NCI-H526 treated with DMSO at 0.1 percent for 48 hours (cell line): ENCODE data around the gene ESYT2.

ENCODE experiments used
- DNase-seq: peaks from one replicate; lab custom pipeline; 2025; lab: John Stamatoyannopoulos, UW

ESYT2 gene

GRCh38 chr7:158743219-158743618, 86.1 kb downstream of the ESYT2 start:
- DNase-seq: no peak

DNA sequence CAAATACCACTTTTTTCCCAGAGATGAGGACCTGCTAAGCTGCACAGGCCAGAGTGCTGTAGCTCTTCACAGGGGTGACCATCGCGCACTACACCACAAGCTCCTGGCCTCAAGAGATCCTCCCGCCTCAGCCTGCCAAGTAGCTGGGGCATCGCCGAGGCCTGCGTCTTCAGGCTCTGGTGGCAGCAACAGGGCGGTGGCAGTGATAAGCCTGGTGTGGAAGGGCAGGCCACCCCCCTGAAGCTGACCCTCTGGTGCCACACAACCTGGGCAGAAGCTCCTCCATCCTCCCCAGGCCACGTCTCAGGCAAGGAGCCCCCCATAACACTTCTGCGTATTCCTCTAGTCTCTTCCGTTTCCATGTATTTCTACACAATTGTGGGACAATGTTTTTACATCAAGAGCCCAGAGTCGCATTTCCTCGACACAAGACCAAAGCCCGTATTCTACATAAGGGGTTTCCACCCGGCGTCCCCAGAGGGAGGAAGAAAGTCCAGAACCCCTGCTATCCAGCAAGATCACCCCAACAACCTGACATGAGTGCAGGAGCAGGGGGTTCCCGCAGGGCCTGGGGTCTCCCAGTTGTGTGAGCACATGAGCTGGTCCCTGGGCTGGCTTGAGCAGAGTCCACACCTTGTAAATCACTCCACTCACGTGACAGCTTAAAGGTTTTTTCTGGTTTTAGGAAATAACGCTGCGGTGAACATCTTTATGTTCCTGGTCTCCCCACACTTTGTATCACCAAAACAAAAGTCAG, 87.1 kb downstream of the ESYT2 start:
- no peak for DNase-seq

DNA sequence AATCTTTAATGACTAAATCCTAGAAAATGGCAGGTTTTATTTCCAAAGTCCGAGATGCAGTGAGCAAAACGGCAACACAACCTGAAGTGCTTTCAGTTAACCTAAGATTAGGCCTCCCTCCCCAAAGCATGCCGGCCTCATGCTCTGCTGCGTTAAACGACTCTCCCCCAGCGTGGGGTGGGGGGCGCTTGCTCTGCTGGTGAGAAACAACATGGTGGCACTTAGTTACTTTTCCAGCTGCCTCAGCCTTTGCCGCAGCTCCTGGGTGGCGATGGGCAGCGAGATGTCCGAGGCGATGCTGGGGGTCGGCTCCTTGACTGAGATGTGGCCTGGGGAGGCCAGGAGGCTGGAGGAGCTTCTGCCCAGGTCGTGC, 88.0 kb downstream of the ESYT2 start:
- no peak for DNase-seq

DNA sequence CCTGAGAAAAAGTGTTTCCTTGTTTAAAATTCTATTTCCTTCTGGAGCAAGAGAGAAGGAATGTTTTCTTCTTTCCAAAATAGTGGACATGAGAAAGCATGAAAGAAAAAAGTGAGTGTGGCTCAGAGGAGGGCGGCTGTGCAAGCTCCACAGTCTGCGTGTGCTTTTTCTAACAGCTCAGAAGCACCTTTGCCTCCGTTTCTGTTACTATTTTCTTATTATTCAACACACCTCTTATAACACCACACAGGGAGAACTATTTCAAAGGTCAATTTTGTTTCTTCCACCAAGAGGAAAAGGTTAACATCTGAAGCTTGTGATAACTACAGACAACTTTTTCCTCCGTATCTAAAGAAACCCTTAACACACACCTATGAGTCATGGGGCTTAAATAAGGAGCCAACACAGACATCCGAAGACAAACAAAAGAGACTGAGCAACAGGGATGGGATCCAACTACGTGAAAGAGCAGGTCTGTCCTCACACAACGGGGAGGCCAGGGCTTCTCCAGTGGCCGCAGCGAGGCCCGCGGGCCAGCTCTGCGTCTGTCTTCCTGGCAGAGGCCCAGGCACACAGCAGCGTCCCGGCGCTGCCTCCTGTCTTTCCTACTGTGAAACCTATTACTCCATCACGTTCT, 88.5 kb downstream of the ESYT2 start:
- DNase-seq: no peak

GRCh38 chr7:158740013-158740656, 89.2 kb downstream of the ESYT2 start:
- no peak for DNase-seq

DNA sequence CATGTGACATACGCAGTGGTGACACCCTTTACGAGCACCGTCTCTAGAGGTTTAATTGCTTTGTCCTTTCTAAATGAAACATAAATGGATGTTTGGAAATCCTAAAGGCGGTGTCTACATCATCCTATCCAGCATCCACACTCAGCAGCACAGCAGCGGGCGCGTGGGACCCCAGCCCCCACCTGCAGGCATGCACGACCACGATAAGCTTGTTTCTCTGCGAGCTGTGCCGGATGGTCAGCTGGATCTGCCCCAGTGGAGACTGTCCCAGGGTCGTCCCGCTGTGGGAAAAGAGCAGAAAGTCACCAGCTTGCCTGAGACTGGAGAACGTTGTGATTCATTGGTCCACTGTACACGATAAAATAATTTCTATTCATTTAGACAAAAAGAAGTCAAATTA, 90.5 kb downstream of the ESYT2 start:
- DNase-seq: no peak

- DNase-seq: no peak
These were observed 92.1 kb downstream of the ESYT2 start for GRCh38 chr7:158737064-158737695.

GRCh38 chr7:158735935-158736334, 93.4 kb downstream of the ESYT2 start:
- no peak for DNase-seq

- DNase-seq: no peak
These were observed 94.4 kb downstream of the ESYT2 start for GRCh38 chr7:158734861-158735260.

- no peak for DNase-seq
These were observed 95.4 kb downstream of the ESYT2 start for GRCh38 chr7:158733775-158734494.

DNA sequence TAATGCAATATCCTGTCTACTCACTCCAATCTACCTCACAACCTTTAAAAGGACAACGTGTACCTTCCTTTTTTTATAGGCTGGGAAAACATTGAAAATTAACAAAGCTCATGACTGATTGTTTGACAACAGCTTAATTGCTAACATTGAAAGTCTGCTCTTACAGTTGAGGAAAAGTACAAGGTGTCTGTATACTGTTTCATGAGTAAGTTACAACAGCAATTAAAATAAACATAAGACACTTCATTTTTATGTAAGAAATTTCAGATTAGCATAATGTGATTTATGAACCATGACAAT, 96.1 kb downstream of the ESYT2 start:
- DNase-seq: no peak

DNA sequence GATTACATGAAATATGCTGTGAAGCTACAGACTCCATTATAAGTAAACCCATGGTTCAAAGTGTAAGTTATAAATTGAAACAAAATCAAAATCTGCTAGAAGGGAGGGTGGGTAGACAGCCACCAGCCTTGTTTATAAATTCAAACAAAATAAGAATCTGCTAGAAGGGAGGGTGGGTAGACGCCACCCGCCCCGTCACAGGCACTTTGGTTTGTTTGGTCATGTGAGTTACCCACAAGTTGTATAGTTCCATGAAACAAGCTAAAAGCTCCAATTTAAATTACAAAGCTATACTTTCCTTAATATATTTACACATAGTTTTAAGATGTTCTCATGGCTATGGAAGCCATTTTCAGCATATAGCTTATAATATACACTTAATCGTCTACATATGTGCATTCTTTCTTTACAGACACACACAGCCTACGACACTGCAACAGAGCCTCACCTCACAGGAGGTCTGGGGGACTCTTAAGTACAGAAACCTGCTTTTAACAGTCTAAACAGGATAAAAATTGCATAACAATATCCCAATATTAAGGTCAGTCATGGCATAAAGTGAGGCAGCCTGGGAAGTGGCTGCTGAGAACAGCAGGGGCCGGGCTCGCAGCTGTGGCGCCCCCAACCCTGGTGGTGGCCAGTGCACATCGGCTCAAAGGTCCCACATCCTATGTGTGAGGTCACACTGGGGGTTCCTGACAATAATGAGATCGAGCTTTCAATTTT, 96.7 kb downstream of the ESYT2 start:
- DNase-seq: no peak

GRCh38 chr7:158731761-158732160, 97.5 kb downstream of the ESYT2 start:
- no peak for DNase-seq

- no peak for DNase-seq
These were observed 98.6 kb downstream of the ESYT2 start for GRCh38 chr7:158730383-158731346.

DNA sequence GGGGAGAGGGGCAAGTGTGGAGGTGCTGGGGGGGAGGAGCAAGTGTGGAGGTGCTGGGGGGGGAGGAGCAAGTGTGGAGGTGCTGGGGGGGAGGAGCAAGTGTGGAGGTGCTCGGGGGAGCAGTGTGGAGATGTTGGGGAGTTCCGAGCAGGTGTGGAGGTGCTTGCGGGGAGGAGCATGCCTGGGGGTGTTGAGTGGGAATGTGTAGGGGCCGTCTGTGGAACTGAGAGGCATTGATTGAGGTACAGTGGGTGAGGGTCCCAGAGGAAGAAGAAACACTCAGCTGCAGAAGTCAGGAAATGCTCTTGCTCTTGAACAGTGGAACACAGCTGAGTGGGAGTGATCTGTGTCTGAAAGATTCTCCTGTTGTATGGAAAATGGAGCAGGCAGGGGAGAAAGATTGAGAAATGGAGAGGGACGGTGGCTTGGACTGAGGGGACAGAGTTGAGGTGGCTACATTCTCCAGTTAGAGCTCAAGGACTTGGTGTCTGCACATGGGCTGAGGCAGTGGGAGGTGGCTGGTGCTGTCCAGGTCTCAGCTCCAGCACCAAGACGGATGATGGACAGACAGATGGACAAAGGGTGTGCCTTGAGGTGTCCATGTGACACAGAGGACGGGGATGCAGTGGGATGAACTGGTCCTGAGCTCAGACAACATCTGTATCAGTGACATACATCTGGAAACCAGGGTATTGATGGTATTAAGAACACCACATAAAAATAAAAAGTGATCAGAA, 99.5 kb downstream of the ESYT2 start:
- DNase-seq: no peak

DNA sequence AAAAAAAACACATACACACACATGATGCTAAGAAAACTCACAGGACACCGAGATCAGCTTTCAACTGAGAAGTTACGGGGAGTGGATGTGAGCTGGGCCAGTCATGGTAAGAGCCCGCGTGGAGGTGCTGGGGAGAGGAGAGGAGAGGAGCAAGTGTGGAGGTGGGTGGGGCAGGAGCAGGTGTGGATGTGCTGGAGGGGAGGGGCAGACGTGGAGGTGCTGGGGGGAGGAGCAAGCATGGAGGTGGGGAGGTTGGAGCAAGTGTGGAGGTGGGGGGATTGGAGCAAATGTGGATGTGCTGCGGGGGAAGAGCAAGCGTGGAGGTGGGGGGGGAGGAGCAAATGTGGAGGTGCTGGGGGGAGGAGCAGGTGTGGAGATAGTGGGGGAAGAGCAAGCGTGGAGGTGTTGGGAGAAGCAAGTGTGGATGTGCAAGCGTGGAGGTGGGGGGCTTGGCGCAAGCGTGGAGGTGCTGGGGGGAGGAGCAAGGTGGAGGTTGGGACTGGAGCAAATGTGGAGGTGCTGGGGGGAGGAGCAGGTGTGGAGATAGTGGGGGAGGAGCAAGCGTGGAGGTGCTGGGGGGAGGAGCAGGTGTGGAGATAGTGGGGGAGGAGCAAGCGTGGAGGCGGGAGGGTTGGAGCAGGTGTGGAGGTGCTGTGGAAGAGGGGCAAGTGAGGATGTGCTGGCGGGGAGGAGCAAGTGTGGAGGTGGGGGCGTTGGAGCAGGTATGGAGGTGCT, 100.2 kb downstream of the ESYT2 start:
- no peak for DNase-seq

DNA sequence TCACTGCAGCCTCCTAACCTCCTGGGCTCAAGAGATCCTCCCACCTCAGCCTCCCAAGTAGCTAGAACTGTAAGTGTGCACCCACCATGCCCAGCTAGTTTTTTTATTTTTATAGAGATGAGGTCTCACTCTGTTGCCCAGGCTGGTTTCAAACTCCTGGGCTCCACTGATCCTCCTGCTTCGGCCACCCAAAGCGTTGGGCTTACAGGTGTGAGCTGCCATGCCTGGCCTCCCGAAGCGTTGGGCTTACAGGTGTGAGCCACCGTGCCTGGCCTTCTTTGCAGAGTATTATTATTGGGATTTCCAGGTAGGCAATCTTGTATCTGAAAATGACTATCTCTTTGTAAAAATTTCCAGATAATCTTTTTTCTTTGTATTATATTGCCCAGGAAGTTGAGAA, 101.6 kb downstream of the ESYT2 start:
- DNase-seq: no peak

DNA sequence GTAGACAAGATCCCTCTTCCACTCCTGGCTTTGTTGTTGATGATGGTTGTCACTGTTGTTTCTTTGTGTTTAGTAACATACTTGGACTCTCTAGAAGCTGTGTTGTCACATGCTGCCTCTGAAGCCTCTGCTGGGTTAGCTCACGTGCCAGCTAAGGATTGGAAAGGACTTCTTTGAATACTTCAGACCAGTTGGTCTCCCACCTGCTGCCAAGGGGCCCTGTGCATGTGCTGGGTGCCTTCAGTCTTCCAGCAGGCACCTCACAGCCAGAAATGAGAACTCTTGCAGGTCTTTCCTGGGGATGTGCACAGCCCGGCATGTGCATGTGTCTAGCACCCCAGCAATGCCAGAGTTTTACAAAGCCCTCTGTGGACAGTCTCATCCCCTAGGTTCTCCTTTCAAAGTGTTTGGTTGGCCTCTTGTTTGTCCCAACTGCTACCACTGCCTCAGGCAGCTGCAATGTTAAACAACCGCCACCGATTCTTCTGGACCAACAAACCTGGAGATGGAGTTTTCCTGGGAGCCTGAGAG, 103.0 kb downstream of the ESYT2 start:
- DNase-seq: no peak

DNA sequence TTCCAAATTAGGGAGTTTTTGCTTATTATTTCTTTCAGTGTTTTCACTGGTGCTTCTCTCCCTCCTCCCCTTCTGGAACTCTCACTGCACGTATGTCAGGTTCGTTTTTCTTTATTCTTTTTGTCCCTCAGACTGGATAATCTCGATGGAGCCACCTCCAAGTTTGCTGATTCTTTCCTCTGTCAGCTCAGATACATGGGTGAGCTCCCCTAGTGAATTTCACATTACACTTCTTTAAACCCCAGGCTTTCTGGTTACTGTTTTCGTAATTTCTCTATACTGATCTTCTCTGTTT, 103.9 kb downstream of the ESYT2 start:
- DNase-seq: no peak
